Gastrocnemius medialis (tissue), 4 donors: Measurements from ENCODE around the gene IFI27L2.

Experiments used
- CTCF ChIP-seq, 5 experiments: fragments of 450-650 bp in 3 of 5; fragments of 200-600 bp in 2 of 5; sonication (generic) in 2 of 5; IDR thresholded peaks in 4 of 5; conservative IDR thresholded peaks in 1 of 5; 1 replicate in 4 of 5; 2 replicates in 1 of 5; pipeline ENCODE4 v1.5.1; 2016 to 2019; ENCODE audit warnings: antibody characterized with exemption in 5 of 5, mild to moderate bottlenecking in 3 of 5, moderate library complexity in 3 of 5
- POLR2A ChIP-seq, 2 donors: fragments of 450-650 bp; IDR thresholded peaks; one replicate each; pipeline ENCODE4 v1.6.1; 2017; ENCODE audit warnings: antibody characterized with exemption in 2 of 2, mild to moderate bottlenecking in 2 of 2, moderate library complexity in 2 of 2

DNA sequence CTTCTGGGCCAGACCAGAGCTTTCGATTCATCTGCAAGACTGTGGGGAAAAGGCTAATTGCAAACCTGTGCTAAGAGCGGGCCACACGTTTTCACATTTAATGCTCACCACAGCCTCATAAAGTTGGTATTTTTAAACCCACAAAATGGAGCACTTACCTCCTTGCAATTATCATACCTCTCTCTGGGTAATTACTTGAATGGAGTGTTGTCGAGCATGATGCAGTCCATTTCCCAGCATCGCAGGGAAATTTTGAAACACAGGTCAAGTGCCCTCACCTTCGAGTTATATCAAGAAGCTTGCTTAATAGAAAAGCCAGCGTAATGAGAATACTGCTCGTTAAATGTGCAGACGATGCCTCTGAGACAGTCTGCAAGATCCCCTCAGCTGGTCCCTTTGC lies 8.8 kb upstream of the IFI27L2 start:
- TF ChIP-seq CTCF (IDR thresholded peaks at IDR 0.05 in 4 of 5, conservative IDR thresholded peaks at IDR 0.05 in 1 of 5) = no peak
- TF ChIP-seq POLR2A (IDR thresholded peaks at IDR 0.05) = no peak
